Mesothelial cell of epicardium (in vitro differentiated cells): ENCODE data around the gene ZNF69. TPM values are rescaled to one million over a fixed set of nuclear protein-coding genes. Genes with fewer than 3 reads are reported as not detected.
A peak's percentile ranks its signal among the peaks of the same experiment; 100 is the strongest.
"Not testable (repeated sequence)": the region's sequence is repeated elsewhere in the genome, so short reads cannot be mapped to it uniquely, and the experiment has no call there.

Experiments
- DNase-seq, 2 experiments: peaks; one replicate each; pipeline ENCODE4 v3.0.0; 2021; ENCODE audit warnings: low spot score in 2 of 2; ENCODE audit not compliant: unreplicated experiment in 2 of 2
- H3K27ac Mint-ChIP-seq: 2 replicates; pipeline ENCODE4 v1.8.0; 2021; ENCODE audit warnings: mixed read lengths
- H3K27me3 Mint-ChIP-seq: 2 replicates; pipeline ENCODE4 v1.8.0; 2021; ENCODE audit warnings: low read depth, mixed read lengths
- H3K36me3 Mint-ChIP-seq: 2 replicates; pipeline ENCODE4 v1.8.0; 2021; ENCODE audit warnings: mixed read lengths
- H3K4me1 Mint-ChIP-seq: 2 replicates; pipeline ENCODE4 v1.8.0; 2021; ENCODE audit warnings: mixed read lengths
- H3K4me3 Mint-ChIP-seq: 2 replicates; pipeline ENCODE4 v1.8.0; 2021; ENCODE audit warnings: mild to moderate bottlenecking, moderate library complexity, mixed read lengths
- H3K9me3 Mint-ChIP-seq: 2 replicates; pipeline ENCODE4 v1.8.0; 2021; ENCODE audit warnings: mixed read lengths
- CTCF ChIP-seq: fragments of 200-600 bp; sonication (generic); IDR thresholded peaks from one replicate; pipeline ENCODE4 v1.5.0; 2021; ENCODE audit warnings: antibody characterized with exemption; ENCODE audit not compliant: unreplicated experiment
- total RNA-seq: library from RNA; stranded (reverse); gene quantifications from 3 replicates; pipeline ENCODE4 v1.2.1, GENCODE V29; 2021

The ZNF69 gene
- total RNA-seq, 1 donor from 2014 or later, result 27.8 TPM

GRCh38 chr19:11941361-11941887 lies 53.8 kb downstream of the ZNF69 start:
- not testable (repeated sequence) for H3K4me1 Mint-ChIP-seq, DNase-seq
- H3K9me3 Mint-ChIP-seq, result peaks cover 68% of the 10 kb centered on the region

GRCh38 chr19:11942008-11942842 lies 54.6 kb downstream of the ZNF69 start:
- Mint-ChIP-seq H3K9me3 (peaks cover 69% of the 10 kb centered on the region), H3K27me3 (no peaks in the 10 kb centered on the region), H3K27ac (no peak overlapping the region), H3K4me1 (no peaks in the 10 kb centered on the region), H3K4me3 (no peak overlapping the region), H3K36me3 (peaks cover 84% of the 10 kb centered on the region)
- TF ChIP-seq CTCF, result no peak
- no peak for DNase-seq

More at GRCh38 chr19:11941361-11941887, 53.8 kb downstream of the ZNF69 start:
- not testable (repeated sequence) for H3K4me3 Mint-ChIP-seq, H3K27me3 Mint-ChIP-seq, H3K27ac Mint-ChIP-seq
- H3K36me3 Mint-ChIP-seq, result peaks cover 83% of the 10 kb centered on the region

DNA sequence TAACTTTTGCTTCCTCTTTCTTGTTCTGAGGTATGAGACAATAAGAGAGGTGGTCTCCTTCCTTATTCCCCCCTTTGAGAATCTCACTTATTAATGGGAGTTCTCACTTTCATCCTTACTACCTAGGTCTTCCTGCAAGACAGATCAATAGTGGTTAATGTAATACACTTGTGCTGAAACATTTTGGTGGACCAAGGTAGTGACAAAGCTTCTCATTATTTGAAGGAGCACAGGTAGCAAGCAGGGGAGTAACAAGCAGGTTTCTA lies 55.2 kb downstream of the ZNF69 start:
- DNase-seq, result no peak
- Mint-ChIP-seq H3K4me1 (no peaks in the 10 kb centered on the region), H3K4me3 (no peak overlapping the region), H3K9me3 (peaks cover 72% of the 10 kb centered on the region), H3K27ac (no peak overlapping the region), H3K27me3 (no peaks in the 10 kb centered on the region), H3K36me3 (peaks cover 87% of the 10 kb centered on the region)
- TF ChIP-seq CTCF, result no peak

GRCh38 chr19:11944656-11945055 lies 57.1 kb downstream of the ZNF69 start:
- no peaks in the 10 kb centered on the region for H3K27me3 Mint-ChIP-seq
- no peak for DNase-seq
- peaks cover 92% of the 10 kb centered on the region for H3K36me3 Mint-ChIP-seq
- no peak overlapping the region for H3K4me3 Mint-ChIP-seq
- TF ChIP-seq CTCF, result no peak
- H3K9me3 Mint-ChIP-seq, result peaks cover 86% of the 10 kb centered on the region
- H3K4me1 Mint-ChIP-seq, result no peaks in the 10 kb centered on the region
- H3K27ac Mint-ChIP-seq, result no peak overlapping the region

DNA sequence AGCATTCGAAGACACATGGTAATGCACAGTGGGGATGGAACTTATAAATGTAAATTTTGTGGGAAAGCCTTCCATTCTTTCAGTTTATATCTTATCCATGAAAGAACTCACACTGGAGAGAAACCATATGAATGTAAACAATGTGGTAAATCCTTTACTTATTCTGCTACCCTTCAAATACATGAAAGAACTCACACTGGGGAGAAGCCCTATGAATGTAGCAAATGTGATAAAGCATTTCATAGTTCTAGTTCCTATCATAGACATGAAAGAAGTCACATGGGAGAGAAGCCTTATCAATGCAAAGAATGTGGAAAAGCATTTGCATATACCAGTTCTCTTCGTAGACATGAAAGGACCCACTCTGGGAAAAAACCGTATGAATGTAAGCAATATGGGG lies 61.1 kb downstream of the ZNF69 start:
- DNase-seq, result no peak
- Mint-ChIP-seq H3K27ac (no peak overlapping the region), H3K4me1 (no peaks in the 10 kb centered on the region), H3K36me3 (peaks cover 91% of the 10 kb centered on the region), H3K27me3 (no peaks in the 10 kb centered on the region), H3K9me3 (peaks cover 82% of the 10 kb centered on the region), H3K4me3 (no peak overlapping the region)
- no peak for TF ChIP-seq CTCF

GRCh38 chr19:11949201-11949600 lies 61.6 kb downstream of the ZNF69 start:
- peaks cover 81% of the 10 kb centered on the region for H3K9me3 Mint-ChIP-seq
- no peaks in the 10 kb centered on the region for H3K27me3 Mint-ChIP-seq
- H3K4me1 Mint-ChIP-seq, result no peaks in the 10 kb centered on the region
- H3K36me3 Mint-ChIP-seq, result peaks cover 90% of the 10 kb centered on the region
- no peak overlapping the region for H3K4me3 Mint-ChIP-seq
- no peak for DNase-seq
- no peak for TF ChIP-seq CTCF
- H3K27ac Mint-ChIP-seq, result no peak overlapping the region

DNA sequence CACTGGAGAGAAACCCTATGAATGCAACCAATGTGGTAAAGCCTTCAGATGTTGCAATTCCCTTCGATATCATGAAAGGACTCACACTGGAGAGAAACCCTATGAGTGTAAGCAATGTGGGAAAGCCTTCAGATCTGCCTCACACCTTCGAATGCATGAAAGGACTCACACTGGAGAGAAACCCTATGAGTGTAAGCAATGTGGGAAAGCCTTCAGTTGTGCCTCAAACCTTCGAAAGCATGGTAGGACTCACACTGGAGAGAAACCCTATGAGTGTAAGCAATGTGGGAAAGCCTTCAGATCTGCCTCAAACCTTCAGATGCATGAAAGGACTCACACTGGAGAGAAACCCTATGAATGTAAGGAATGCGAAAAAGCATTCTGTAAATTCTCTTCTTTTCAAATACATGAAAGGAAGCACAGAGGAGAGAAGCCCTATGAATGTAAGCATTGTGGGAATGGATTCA lies 62.1 kb downstream of the ZNF69 start:
- peaks cover 86% of the 10 kb centered on the region for H3K36me3 Mint-ChIP-seq
- H3K27ac Mint-ChIP-seq, result peak overlapping the region; percentile 28
- H3K27me3 Mint-ChIP-seq, DNase-seq, H3K4me3 Mint-ChIP-seq, H3K4me1 Mint-ChIP-seq: not testable (repeated sequence)
- H3K9me3 Mint-ChIP-seq, result peaks cover 77% of the 10 kb centered on the region
